HCT116 (cell line): Measurements from ENCODE around the gene POGLUT3. TPM values are rescaled to one million over a fixed set of nuclear protein-coding genes. Genes with fewer than 3 reads are reported as not detected.

Source experiments
- ATAC-seq: fragments of 200-7000 bp; cut with Tn5 transposase; 2 replicates; pipeline ENCODE4 v1.9.1; 2020; ENCODE audit warnings: mild to moderate bottlenecking, moderate library complexity
- BruUV-seq: library from RNA; stranded (reverse); fragments of 400-500 nt; replicated peaks from 2 replicates; lab custom pipeline; 2021; lab: Mats Ljungman, UMichigan
- CTCF ChIA-PET: fragments of 300-600 bp; sonication (Branson Sonifier 250); formaldehyde crosslinking; loops from one replicate; lab custom pipeline; 2021; ENCODE audit warnings: antibody characterized with exemption; lab: Charles Lee
- POLR2A ChIA-PET: fragments of 300-600, 350-600 bp; sonication (Branson Sonifier 250); formaldehyde crosslinking; loops from one replicate; lab custom pipeline; 2021; ENCODE audit warnings: antibody characterized with exemption; lab: Charles Lee
- RAD21 ChIA-PET, 2 experiments: fragments of 300-600 bp; sonication (Branson Sonifier 250); formaldehyde crosslinking; loops; one replicate each; lab custom pipeline; 2023; ENCODE audit warnings: low total read pairs in 2 of 2; ENCODE audit not compliant: uncharacterized antibody in 2 of 2, unreplicated experiment in 2 of 2, low non-redundant PET in 1 of 2; lab: Charles Lee
- DNase-seq: peaks from one replicate; pipeline ENCODE4 v3.0.0-alpha.2; 2010; ENCODE audit warnings: low read depth, low spot score
- H2AFZ ChIP-seq: fragments of 200-600 bp; shearing (Covaris generic), sonication (generic); 2 replicates; pipeline ENCODE4 v1.6.1; 2017; ENCODE audit warnings: low read depth, mixed run types, mixed read lengths, antibody characterized with exemption, low read length; ENCODE audit not compliant: poor library complexity, severe bottlenecking
- H3K27ac ChIP-seq: 2 replicates; pipeline ENCODE4 v1.5.1; 2012; ENCODE audit warnings: low read depth, low read length
- H3K27me3 ChIP-seq: fragments of 200-600 bp; sonication (generic); 2 replicates; pipeline ENCODE4 v1.6.1; 2016; ENCODE audit warnings: mixed run types, low read length, mixed read lengths; ENCODE audit not compliant: insufficient read depth
- H3K36me3 ChIP-seq, 2 experiments: fragments of 200-500 bp in 1 of 2; fragments of 200-600 bp in 1 of 2; sonication (Bioruptor generic) in 1 of 2; sonication (generic) in 1 of 2; 2 replicates each; pipeline versions ENCODE4 v1.5.1 to v1.6.1; 2014 to 2016; ENCODE audit warnings: low read length in 2 of 2, inconsistent platforms in 1 of 2, mixed read lengths in 1 of 2, mixed run types in 1 of 2; ENCODE audit not compliant: insufficient read depth in 2 of 2, control insufficient read depth in 1 of 2
- H3K4me1 ChIP-seq, 2 experiments: fragments of 200-600 bp in 1 of 2; sonication (generic) in 1 of 2; 2 replicates each; pipeline versions ENCODE4 v1.5.1 to v1.6.1; 2012 to 2017; ENCODE audit warnings: low read length in 2 of 2, inconsistent platforms in 1 of 2, mild to moderate bottlenecking in 1 of 2, mixed read lengths in 1 of 2, mixed run types in 1 of 2, moderate library complexity in 1 of 2; ENCODE audit not compliant: insufficient read depth in 2 of 2, control insufficient read depth in 1 of 2
- H3K4me2 ChIP-seq: fragments of 200-600 bp; sonication (generic); 2 replicates; pipeline ENCODE4 v1.6.1; 2017; ENCODE audit warnings: mixed run types, low read length, mixed read lengths
- H3K4me3 ChIP-seq, 2 experiments: fragments of 200-600 bp in 1 of 2; sonication (generic) in 1 of 2; replicated peaks in 1 of 2; 2 replicates each; pipeline ENCODE4 v1.5.1; 2011 to 2016; ENCODE audit warnings: low read length in 2 of 2, control low read depth in 1 of 2, low read depth in 1 of 2, mild to moderate bottlenecking in 1 of 2, mixed read lengths in 1 of 2, mixed run types in 1 of 2
- H3K79me2 ChIP-seq: fragments of 200-600 bp; sonication (generic); 2 replicates; pipeline ENCODE4 v1.6.1; 2017; ENCODE audit warnings: mild to moderate bottlenecking, mixed run types, low read length, moderate library complexity, mixed read lengths; ENCODE audit not compliant: insufficient read depth
- H3K9ac ChIP-seq: fragments of 200-600 bp; sonication (generic); 2 replicates; pipeline ENCODE4 v1.6.1; 2016; ENCODE audit warnings: low read length, mixed read lengths
- H3K9me2 ChIP-seq: fragments of 200-600 bp; sonication (generic), shearing (Covaris generic); 2 replicates; pipeline ENCODE4 v1.6.1; 2017; ENCODE audit warnings: mixed run types, mild to moderate bottlenecking, moderate library complexity; ENCODE audit not compliant: insufficient read depth
- H3K9me3 ChIP-seq, 2 experiments: fragments of 200-500 bp in 1 of 2; fragments of 200-600 bp in 1 of 2; sonication (Bioruptor generic) in 1 of 2; sonication (generic) in 1 of 2; 2 replicates each; pipeline ENCODE4 v1.6.1; 2014 to 2017; ENCODE audit warnings: low read length in 2 of 2, mixed read lengths in 2 of 2, inconsistent platforms in 1 of 2, low read depth in 1 of 2, mild to moderate bottlenecking in 1 of 2, mixed run types in 1 of 2, moderate library complexity in 1 of 2; ENCODE audit not compliant: control insufficient read depth in 1 of 2, insufficient read depth in 1 of 2
- H4K20me1 ChIP-seq: fragments of 200-600 bp; sonication (generic), shearing (Covaris generic); 2 replicates; pipeline ENCODE4 v1.6.1; 2017; ENCODE audit warnings: mixed run types, mild to moderate bottlenecking, moderate library complexity; ENCODE audit not compliant: insufficient read depth
- ATF3 ChIP-seq: IDR thresholded peaks from 2 replicates; pipeline ENCODE4 v1.6.1; 2012
- CBX3 ChIP-seq: IDR thresholded peaks from 2 replicates; pipeline ENCODE4 v1.6.1; 2012; ENCODE audit warnings: low read depth
- CEBPB ChIP-seq: IDR thresholded peaks from 2 replicates; pipeline ENCODE4 v1.6.1; 2012; ENCODE audit warnings: low read depth
- EGR1 ChIP-seq: IDR thresholded peaks from 2 replicates; pipeline ENCODE4 v1.6.1; 2012; ENCODE audit warnings: low read depth
- ELF1 ChIP-seq: IDR thresholded peaks from 2 replicates; pipeline ENCODE4 v1.6.1; 2012; ENCODE audit warnings: low read depth, borderline replicate concordance
- EZH2 ChIP-seq: fragments of 200-600 bp; sonication (generic); IDR thresholded peaks from 2 replicates; pipeline ENCODE4 v1.6.1; 2017; ENCODE audit warnings: antibody characterized with exemption, mixed run types
- EZH2phosphoT487 ChIP-seq: fragments of 200-600 bp; IDR thresholded peaks from 2 replicates; pipeline ENCODE4 v1.6.1; 2018; ENCODE audit warnings: antibody characterized with exemption, borderline replicate concordance
- POLR2A ChIP-seq: IDR thresholded peaks from 2 replicates; pipeline ENCODE4 v1.7.0; 2011; ENCODE audit warnings: borderline replicate concordance; ENCODE audit not compliant: insufficient read depth, insufficient read length; ENCODE audit errors: extremely low read depth
- POLR2AphosphoS5 ChIP-seq: IDR thresholded peaks from 2 replicates; pipeline ENCODE4 v1.6.1; 2011; ENCODE audit warnings: mild to moderate bottlenecking, low read depth, low read length, moderate library complexity
- RAD21 ChIP-seq: IDR thresholded peaks from 2 replicates; pipeline ENCODE4 v1.6.1; 2012; ENCODE audit warnings: low read depth, mild to moderate bottlenecking
- REST ChIP-seq: IDR thresholded peaks from 2 replicates; pipeline ENCODE4 v1.6.1; 2012; ENCODE audit warnings: low read depth
- SIN3A ChIP-seq: IDR thresholded peaks from 2 replicates; pipeline ENCODE4 v1.6.1; 2012; ENCODE audit warnings: low read depth
- SRF ChIP-seq: IDR thresholded peaks from 2 replicates; pipeline ENCODE4 v1.6.1; 2012; ENCODE audit warnings: low read depth
- YY1 ChIP-seq: IDR thresholded peaks from 2 replicates; pipeline ENCODE4 v1.6.1; 2011; ENCODE audit warnings: low read length, low read depth, moderate library complexity, mild to moderate bottlenecking; ENCODE audit not compliant: insufficient replicate concordance; ENCODE audit errors: extremely low read depth
- ZFX ChIP-seq: fragments of 450-650 bp; IDR thresholded peaks from 2 replicates; pipeline ENCODE4 v1.6.1; 2017
- ZNF274 ChIP-seq: fragments of 200-500 bp; sonication (Bioruptor generic); IDR thresholded peaks from 2 replicates; pipeline ENCODE4 v1.6.1; 2014; ENCODE audit warnings: mild to moderate bottlenecking, low read depth, low read length, inconsistent platforms
- intact Hi-C: fragments of 100-400 bp; cut with micrococcal nuclease; formaldehyde crosslinking; loops from 2 replicates; pipeline ENCODE4 v1.10.0; 2022
- total RNA-seq: library from RNA; stranded (reverse); gene quantifications from one replicate; pipeline ENCODE4 v1.2.1, GENCODE V29; 2021; ENCODE audit not compliant: unreplicated experiment

The POGLUT3 gene
- total RNA-seq, 1 experiment from 2014 or later = 22.0 TPM

DNA sequence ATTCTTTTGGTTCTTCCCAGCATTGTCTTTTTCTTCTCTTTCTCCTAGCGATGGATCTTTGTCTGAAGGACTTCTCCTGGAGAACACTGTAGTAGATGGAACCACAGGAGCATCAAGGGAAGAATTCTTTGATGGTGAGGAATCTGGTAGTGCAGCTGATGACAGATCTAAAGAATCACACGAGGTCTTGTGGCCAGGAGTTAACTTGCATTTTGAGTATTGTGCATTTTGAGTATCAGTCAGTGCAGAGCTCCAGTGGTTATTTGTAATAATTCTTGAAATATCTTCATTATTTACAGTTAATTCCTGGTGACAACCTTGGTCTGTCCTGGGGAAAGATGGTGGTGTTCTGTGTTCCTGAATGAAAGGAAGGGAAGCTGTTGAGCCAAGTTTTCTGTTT, 14.5 kb upstream of the POGLUT3 start:
- no peaks in the 10 kb centered on the region for H3K27me3 ChIP-seq
- CTCF ChIA-PET = no interaction called here
- H3K4me2 ChIP-seq = no peak overlapping the region
- H3K4me1 ChIP-seq = no peaks in the 10 kb centered on the region
- intact Hi-C loops = no loop called here
- POLR2A ChIA-PET = no interaction called here
- TF ChIP-seq EGR1 (no peak), CEBPB (no peak), YY1 (no peak), EZH2phosphoT487 (no peak), POLR2AphosphoS5 (no peak), ELF1 (no peak), SRF (no peak), ZNF274 (no peak), CBX3 (no peak), SIN3A (no peak), REST (no peak), EZH2 (no peak), POLR2A (no peak), ZFX (no peak), ATF3 (no peak), RAD21 (no peak)
- ATAC-seq (no peak), DNase-seq (no peak)
- H3K9me3 ChIP-seq = no peaks in the 10 kb centered on the region
- H3K4me3 ChIP-seq = no peak overlapping the region
- H2AFZ ChIP-seq = no peak overlapping the region
- no TSS peak for BruUV-seq
- RAD21 ChIA-PET = no interaction called here
- H3K27ac ChIP-seq = no peak overlapping the region
- no peaks in the 10 kb centered on the region for H3K79me2 ChIP-seq
- no peak overlapping the region for H3K9ac ChIP-seq
- H3K9me2 ChIP-seq = no peaks in the 10 kb centered on the region
- H3K36me3 ChIP-seq = peaks cover 0 to 17% of the 10 kb centered on the region in 2 experiments; a peak in 1 of 4 replicates
- H4K20me1 ChIP-seq = no peaks in the 10 kb centered on the region
